HCT116 (cell line): Measurements from ENCODE around the gene IRF2BP2. TPM values are rescaled to one million over a fixed set of nuclear protein-coding genes. Genes with fewer than 3 reads are reported as not detected.

Experiments used
- ATAC-seq: fragments of 200-7000 bp; cut with Tn5 transposase; 2 replicates; pipeline ENCODE4 v1.9.1; 2020; ENCODE audit warnings: mild to moderate bottlenecking, moderate library complexity
- BruUV-seq: library from RNA; stranded (reverse); fragments of 400-500 nt; replicated peaks from 2 replicates; lab custom pipeline; 2021; lab: Mats Ljungman, UMichigan
- CTCF ChIA-PET: fragments of 300-600 bp; sonication (Branson Sonifier 250); formaldehyde crosslinking; loops from one replicate; lab custom pipeline; 2021; ENCODE audit warnings: antibody characterized with exemption; lab: Charles Lee
- POLR2A ChIA-PET: fragments of 300-600, 350-600 bp; sonication (Branson Sonifier 250); formaldehyde crosslinking; loops from one replicate; lab custom pipeline; 2021; ENCODE audit warnings: antibody characterized with exemption; lab: Charles Lee
- RAD21 ChIA-PET, 2 experiments: fragments of 300-600 bp; sonication (Branson Sonifier 250); formaldehyde crosslinking; loops; one replicate each; lab custom pipeline; 2023; ENCODE audit warnings: low total read pairs in 2 of 2; ENCODE audit not compliant: uncharacterized antibody in 2 of 2, unreplicated experiment in 2 of 2, low non-redundant PET in 1 of 2; lab: Charles Lee
- DNase-seq: peaks from one replicate; pipeline ENCODE4 v3.0.0-alpha.2; 2010; ENCODE audit warnings: low read depth, low spot score
- H2AFZ ChIP-seq: fragments of 200-600 bp; shearing (Covaris generic), sonication (generic); 2 replicates; pipeline ENCODE4 v1.6.1; 2017; ENCODE audit warnings: low read depth, mixed run types, mixed read lengths, antibody characterized with exemption, low read length; ENCODE audit not compliant: poor library complexity, severe bottlenecking
- H3K27ac ChIP-seq: 2 replicates; pipeline ENCODE4 v1.5.1; 2012; ENCODE audit warnings: low read depth, low read length
- H3K27me3 ChIP-seq: fragments of 200-600 bp; sonication (generic); 2 replicates; pipeline ENCODE4 v1.6.1; 2016; ENCODE audit warnings: mixed run types, low read length, mixed read lengths; ENCODE audit not compliant: insufficient read depth
- H3K36me3 ChIP-seq, 2 experiments: fragments of 200-500 bp in 1 of 2; fragments of 200-600 bp in 1 of 2; sonication (Bioruptor generic) in 1 of 2; sonication (generic) in 1 of 2; 2 replicates each; pipeline versions ENCODE4 v1.5.1 to v1.6.1; 2014 to 2016; ENCODE audit warnings: low read length in 2 of 2, inconsistent platforms in 1 of 2, mixed read lengths in 1 of 2, mixed run types in 1 of 2; ENCODE audit not compliant: insufficient read depth in 2 of 2, control insufficient read depth in 1 of 2
- H3K4me1 ChIP-seq, 2 experiments: fragments of 200-600 bp in 1 of 2; sonication (generic) in 1 of 2; 2 replicates each; pipeline versions ENCODE4 v1.5.1 to v1.6.1; 2012 to 2017; ENCODE audit warnings: low read length in 2 of 2, inconsistent platforms in 1 of 2, mild to moderate bottlenecking in 1 of 2, mixed read lengths in 1 of 2, mixed run types in 1 of 2, moderate library complexity in 1 of 2; ENCODE audit not compliant: insufficient read depth in 2 of 2, control insufficient read depth in 1 of 2
- H3K4me2 ChIP-seq: fragments of 200-600 bp; sonication (generic); 2 replicates; pipeline ENCODE4 v1.6.1; 2017; ENCODE audit warnings: mixed run types, low read length, mixed read lengths
- H3K4me3 ChIP-seq, 2 experiments: fragments of 200-600 bp in 1 of 2; sonication (generic) in 1 of 2; replicated peaks in 1 of 2; 2 replicates each; pipeline ENCODE4 v1.5.1; 2011 to 2016; ENCODE audit warnings: low read length in 2 of 2, control low read depth in 1 of 2, low read depth in 1 of 2, mild to moderate bottlenecking in 1 of 2, mixed read lengths in 1 of 2, mixed run types in 1 of 2
- H3K79me2 ChIP-seq: fragments of 200-600 bp; sonication (generic); 2 replicates; pipeline ENCODE4 v1.6.1; 2017; ENCODE audit warnings: mild to moderate bottlenecking, mixed run types, low read length, moderate library complexity, mixed read lengths; ENCODE audit not compliant: insufficient read depth
- H3K9ac ChIP-seq: fragments of 200-600 bp; sonication (generic); 2 replicates; pipeline ENCODE4 v1.6.1; 2016; ENCODE audit warnings: low read length, mixed read lengths
- H3K9me2 ChIP-seq: fragments of 200-600 bp; sonication (generic), shearing (Covaris generic); 2 replicates; pipeline ENCODE4 v1.6.1; 2017; ENCODE audit warnings: mixed run types, mild to moderate bottlenecking, moderate library complexity; ENCODE audit not compliant: insufficient read depth
- H3K9me3 ChIP-seq, 2 experiments: fragments of 200-500 bp in 1 of 2; fragments of 200-600 bp in 1 of 2; sonication (Bioruptor generic) in 1 of 2; sonication (generic) in 1 of 2; 2 replicates each; pipeline ENCODE4 v1.6.1; 2014 to 2017; ENCODE audit warnings: low read length in 2 of 2, mixed read lengths in 2 of 2, inconsistent platforms in 1 of 2, low read depth in 1 of 2, mild to moderate bottlenecking in 1 of 2, mixed run types in 1 of 2, moderate library complexity in 1 of 2; ENCODE audit not compliant: control insufficient read depth in 1 of 2, insufficient read depth in 1 of 2
- H4K20me1 ChIP-seq: fragments of 200-600 bp; sonication (generic), shearing (Covaris generic); 2 replicates; pipeline ENCODE4 v1.6.1; 2017; ENCODE audit warnings: mixed run types, mild to moderate bottlenecking, moderate library complexity; ENCODE audit not compliant: insufficient read depth
- CBX3 ChIP-seq: IDR thresholded peaks from 2 replicates; pipeline ENCODE4 v1.6.1; 2012; ENCODE audit warnings: low read depth
- CEBPB ChIP-seq: IDR thresholded peaks from 2 replicates; pipeline ENCODE4 v1.6.1; 2012; ENCODE audit warnings: low read depth
- EGR1 ChIP-seq: IDR thresholded peaks from 2 replicates; pipeline ENCODE4 v1.6.1; 2012; ENCODE audit warnings: low read depth
- ELF1 ChIP-seq: IDR thresholded peaks from 2 replicates; pipeline ENCODE4 v1.6.1; 2012; ENCODE audit warnings: low read depth, borderline replicate concordance
- EZH2 ChIP-seq: fragments of 200-600 bp; sonication (generic); IDR thresholded peaks from 2 replicates; pipeline ENCODE4 v1.6.1; 2017; ENCODE audit warnings: antibody characterized with exemption, mixed run types
- EZH2phosphoT487 ChIP-seq: fragments of 200-600 bp; IDR thresholded peaks from 2 replicates; pipeline ENCODE4 v1.6.1; 2018; ENCODE audit warnings: antibody characterized with exemption, borderline replicate concordance
- FOSL1 ChIP-seq: IDR thresholded peaks from 2 replicates; pipeline ENCODE4 v1.6.1; 2012; ENCODE audit warnings: low read depth
- JUND ChIP-seq: IDR thresholded peaks from 2 replicates; pipeline ENCODE4 v1.6.1; 2012
- MAX ChIP-seq: IDR thresholded peaks from 2 replicates; pipeline ENCODE4 v1.6.1; 2012
- POLR2A ChIP-seq: IDR thresholded peaks from 2 replicates; pipeline ENCODE4 v1.7.0; 2011; ENCODE audit warnings: borderline replicate concordance; ENCODE audit not compliant: insufficient read depth, insufficient read length; ENCODE audit errors: extremely low read depth
- POLR2AphosphoS5 ChIP-seq: IDR thresholded peaks from 2 replicates; pipeline ENCODE4 v1.6.1; 2011; ENCODE audit warnings: mild to moderate bottlenecking, low read depth, low read length, moderate library complexity
- RAD21 ChIP-seq: IDR thresholded peaks from 2 replicates; pipeline ENCODE4 v1.6.1; 2012; ENCODE audit warnings: low read depth, mild to moderate bottlenecking
- SIN3A ChIP-seq: IDR thresholded peaks from 2 replicates; pipeline ENCODE4 v1.6.1; 2012; ENCODE audit warnings: low read depth
- SP1 ChIP-seq: IDR thresholded peaks from 2 replicates; pipeline ENCODE4 v1.6.1; 2012; ENCODE audit warnings: low read depth
- SRF ChIP-seq: IDR thresholded peaks from 2 replicates; pipeline ENCODE4 v1.6.1; 2012; ENCODE audit warnings: low read depth
- YY1 ChIP-seq: IDR thresholded peaks from 2 replicates; pipeline ENCODE4 v1.6.1; 2011; ENCODE audit warnings: low read length, low read depth, moderate library complexity, mild to moderate bottlenecking; ENCODE audit not compliant: insufficient replicate concordance; ENCODE audit errors: extremely low read depth
- ZFX ChIP-seq: fragments of 450-650 bp; IDR thresholded peaks from 2 replicates; pipeline ENCODE4 v1.6.1; 2017
- ZNF274 ChIP-seq: fragments of 200-500 bp; sonication (Bioruptor generic); IDR thresholded peaks from 2 replicates; pipeline ENCODE4 v1.6.1; 2014; ENCODE audit warnings: mild to moderate bottlenecking, low read depth, low read length, inconsistent platforms
- intact Hi-C: fragments of 100-400 bp; cut with micrococcal nuclease; formaldehyde crosslinking; loops from 2 replicates; pipeline ENCODE4 v1.10.0; 2022
- total RNA-seq: library from RNA; stranded (reverse); gene quantifications from one replicate; pipeline ENCODE4 v1.2.1, GENCODE V29; 2021; ENCODE audit not compliant: unreplicated experiment
- TF ChIP-seq, protein P1 (sequence below), 3 experiments: fragments of 200-600 bp in 1 of 3; sonication (generic) in 1 of 3; IDR thresholded peaks in 2 of 3; conservative IDR thresholded peaks in 1 of 3; 2 replicates each; pipeline ENCODE4 v1.5.1; 2012 to 2017; ENCODE audit warnings: low read depth in 2 of 3, low read length in 2 of 3, antibody characterized with exemption in 1 of 3, borderline replicate concordance in 1 of 3, control low read depth in 1 of 3, mild to moderate bottlenecking in 1 of 3, mixed read lengths in 1 of 3, mixed run types in 1 of 3, moderate library complexity in 1 of 3; ENCODE audit not compliant: insufficient read depth in 1 of 3
- TF ChIP-seq, protein P2 (sequence below): IDR thresholded peaks from 2 replicates; pipeline ENCODE4 v1.6.1; 2012
- TF ChIP-seq, protein P3 (sequence below): IDR thresholded peaks from 2 replicates; pipeline ENCODE4 v1.6.1; 2011; ENCODE audit warnings: mild to moderate bottlenecking, low read length, moderate library complexity; ENCODE audit not compliant: insufficient replicate concordance; ENCODE audit errors: extremely low read depth

IRF2BP2 gene
- total RNA-seq, 1 experiment from 2014 or later: 61.3 TPM

DNA sequence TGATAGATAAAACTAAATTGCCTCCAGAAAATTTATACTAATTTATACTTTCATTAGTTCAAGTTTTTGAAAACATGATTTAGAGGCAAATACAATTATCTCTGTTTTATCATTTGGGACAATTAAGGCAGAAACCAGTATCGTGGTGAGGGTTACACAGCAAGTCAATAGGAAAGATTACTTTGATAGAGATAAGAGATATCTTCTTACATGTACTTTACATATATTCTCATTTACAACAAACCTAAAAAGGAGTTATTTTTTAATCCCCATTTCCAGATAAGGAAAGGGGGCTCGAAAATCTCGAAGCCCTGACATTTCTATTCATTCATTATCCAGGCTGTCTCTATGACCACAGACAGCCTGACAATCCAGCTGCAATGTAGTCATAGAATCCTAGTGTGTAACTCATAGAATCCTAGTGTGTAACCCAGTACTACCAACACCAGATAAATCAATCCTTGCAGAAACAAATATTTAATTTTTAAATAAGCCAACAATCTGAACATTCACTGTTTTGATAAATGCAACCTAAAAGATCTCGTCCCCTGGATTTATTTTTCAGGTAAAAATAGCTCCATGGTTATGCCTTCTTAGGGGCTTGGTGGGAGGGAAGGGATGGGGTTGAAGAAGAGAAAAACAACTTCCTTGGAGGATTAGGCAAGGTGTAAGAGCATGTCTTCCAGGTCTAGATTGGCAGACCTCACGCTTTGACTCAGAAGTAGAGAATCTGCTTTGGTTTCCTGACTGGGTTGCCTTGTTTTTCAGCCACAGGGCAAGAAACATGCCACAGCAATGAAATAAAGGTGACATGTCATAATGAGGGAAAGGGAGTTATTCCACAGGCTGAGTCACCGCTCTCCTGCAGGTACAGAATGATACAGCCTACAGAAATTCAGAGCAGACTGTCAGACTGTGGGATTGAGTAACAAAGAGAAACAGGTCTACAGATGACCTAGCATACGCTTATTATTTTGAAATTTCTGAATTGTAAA, 45.6 kb downstream of the IRF2BP2 start:
- intact Hi-C loops: no loop called here
- ChIA-PET CTCF (no interaction called here), RAD21 (no interaction called here), POLR2A (no interaction called here)
- Histone ChIP-seq H3K36me3 (no peaks in the 10 kb centered on the region), H3K9ac (no peak overlapping the region), H3K9me3 (no peaks in the 10 kb centered on the region), H3K4me1 (peaks cover 12 to 19% of the 10 kb centered on the region in 2 experiments), H4K20me1 (no peaks in the 10 kb centered on the region), H3K4me2 (peak overlapping the region; percentile 38), H3K79me2 (no peaks in the 10 kb centered on the region), H3K27me3 (no peaks in the 10 kb centered on the region), H2AFZ (peak overlapping the region; percentile 6), H3K27ac (peak overlapping the region; percentile 4; the same call in 1 of the 2 replicates), H3K9me2 (no peaks in the 10 kb centered on the region), H3K4me3 (no peak overlapping the region)
- ATAC-seq: peak; percentile 95
- peak; percentile 90 for DNase-seq
- no TSS peak for BruUV-seq
- TF ChIP-seq ELF1 (no peak), ZNF274 (no peak), RAD21 (peak; percentile 46), SRF (peak; percentile 88), EZH2phosphoT487 (no peak), JUND (peak; percentile 98), CBX3 (peak; percentile 98), YY1 (peak; percentile 65), FOSL1 (peak; percentile 96), ZFX (no peak), EZH2 (no peak), POLR2AphosphoS5 (peak; percentile 68), MAX (peak; percentile 88), CEBPB (peak; percentile 95), EGR1 (0 out of 2 replicates have a peak, but pooled peaks have one; percentile 17), POLR2A (no peak), SP1 (peak; percentile 95), SIN3A (peak; percentile 93)
- TF ChIP-seq, protein P1, sequence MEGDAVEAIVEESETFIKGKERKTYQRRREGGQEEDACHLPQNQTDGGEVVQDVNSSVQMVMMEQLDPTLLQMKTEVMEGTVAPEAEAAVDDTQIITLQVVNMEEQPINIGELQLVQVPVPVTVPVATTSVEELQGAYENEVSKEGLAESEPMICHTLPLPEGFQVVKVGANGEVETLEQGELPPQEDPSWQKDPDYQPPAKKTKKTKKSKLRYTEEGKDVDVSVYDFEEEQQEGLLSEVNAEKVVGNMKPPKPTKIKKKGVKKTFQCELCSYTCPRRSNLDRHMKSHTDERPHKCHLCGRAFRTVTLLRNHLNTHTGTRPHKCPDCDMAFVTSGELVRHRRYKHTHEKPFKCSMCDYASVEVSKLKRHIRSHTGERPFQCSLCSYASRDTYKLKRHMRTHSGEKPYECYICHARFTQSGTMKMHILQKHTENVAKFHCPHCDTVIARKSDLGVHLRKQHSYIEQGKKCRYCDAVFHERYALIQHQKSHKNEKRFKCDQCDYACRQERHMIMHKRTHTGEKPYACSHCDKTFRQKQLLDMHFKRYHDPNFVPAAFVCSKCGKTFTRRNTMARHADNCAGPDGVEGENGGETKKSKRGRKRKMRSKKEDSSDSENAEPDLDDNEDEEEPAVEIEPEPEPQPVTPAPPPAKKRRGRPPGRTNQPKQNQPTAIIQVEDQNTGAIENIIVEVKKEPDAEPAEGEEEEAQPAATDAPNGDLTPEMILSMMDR (IDR thresholded peaks at IDR 0.05 in 2 of 3, conservative IDR thresholded peaks at IDR 0.05 in 1 of 3; ENCODE audit: borderline replicate concordance in 1 of 3, insufficient read depth in 1 of 3, low read depth in 2 of 3, low read length in 2 of 3): no peak
- TF ChIP-seq, protein P2, sequence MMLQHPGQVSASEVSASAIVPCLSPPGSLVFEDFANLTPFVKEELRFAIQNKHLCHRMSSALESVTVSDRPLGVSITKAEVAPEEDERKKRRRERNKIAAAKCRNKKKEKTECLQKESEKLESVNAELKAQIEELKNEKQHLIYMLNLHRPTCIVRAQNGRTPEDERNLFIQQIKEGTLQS: peak; percentile 70
- TF ChIP-seq, protein P3, sequence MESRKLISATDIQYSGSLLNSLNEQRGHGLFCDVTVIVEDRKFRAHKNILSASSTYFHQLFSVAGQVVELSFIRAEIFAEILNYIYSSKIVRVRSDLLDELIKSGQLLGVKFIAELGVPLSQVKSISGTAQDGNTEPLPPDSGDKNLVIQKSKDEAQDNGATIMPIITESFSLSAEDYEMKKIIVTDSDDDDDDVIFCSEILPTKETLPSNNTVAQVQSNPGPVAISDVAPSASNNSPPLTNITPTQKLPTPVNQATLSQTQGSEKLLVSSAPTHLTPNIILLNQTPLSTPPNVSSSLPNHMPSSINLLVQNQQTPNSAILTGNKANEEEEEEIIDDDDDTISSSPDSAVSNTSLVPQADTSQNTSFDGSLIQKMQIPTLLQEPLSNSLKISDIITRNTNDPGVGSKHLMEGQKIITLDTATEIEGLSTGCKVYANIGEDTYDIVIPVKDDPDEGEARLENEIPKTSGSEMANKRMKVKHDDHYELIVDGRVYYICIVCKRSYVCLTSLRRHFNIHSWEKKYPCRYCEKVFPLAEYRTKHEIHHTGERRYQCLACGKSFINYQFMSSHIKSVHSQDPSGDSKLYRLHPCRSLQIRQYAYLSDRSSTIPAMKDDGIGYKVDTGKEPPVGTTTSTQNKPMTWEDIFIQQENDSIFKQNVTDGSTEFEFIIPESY: peak; percentile 69
